Smooth muscle cell (in vitro differentiated cells): ENCODE data around the gene TGFB1I1. TPM values are rescaled to one million over a fixed set of nuclear protein-coding genes. Genes with fewer than 3 reads are reported as not detected.
"Not testable (repeated sequence)": the region's sequence is repeated elsewhere in the genome, so short reads cannot be mapped to it uniquely, and the experiment has no call there.

ENCODE experiments used
- DNase-seq: peaks from one replicate; lab custom pipeline; 2025; ENCODE audit not compliant: unreplicated experiment; lab: John Stamatoyannopoulos, UW
- H2AFZ ChIP-seq: fragments of 200-600 bp; sonication (generic); 2 replicates; pipeline ENCODE4 v1.6.0; 2016; ENCODE audit warnings: antibody characterized with exemption, low read depth, mild to moderate bottlenecking
- H3F3A ChIP-seq: fragments of 200-600 bp; sonication (generic); 2 replicates; pipeline ENCODE4 v1.6.0; 2017; ENCODE audit warnings: antibody characterized with exemption, low read depth
- H3K27ac ChIP-seq: fragments of 200-600 bp; sonication (generic); 2 replicates; pipeline ENCODE4 v1.5.1; 2016; ENCODE audit warnings: low read depth, mild to moderate bottlenecking
- H3K27me3 ChIP-seq: fragments of 200-600 bp; sonication (generic); 2 replicates; pipeline ENCODE4 v1.6.1; 2016; ENCODE audit warnings: low read depth, mild to moderate bottlenecking
- H3K36me3 ChIP-seq: fragments of 200-600 bp; sonication (generic); 2 replicates; pipeline ENCODE4 v1.5.1; 2016; ENCODE audit warnings: low read depth
- H3K4me1 ChIP-seq: fragments of 200-600 bp; sonication (generic); 2 replicates; pipeline ENCODE4 v1.5.1; 2016; ENCODE audit warnings: low read depth
- H3K4me2 ChIP-seq: fragments of 200-600 bp; sonication (generic); 2 replicates; pipeline ENCODE4 v1.6.0; 2016; ENCODE audit warnings: mild to moderate bottlenecking
- H3K4me3 ChIP-seq: fragments of 200-600 bp; sonication (generic); 2 replicates; pipeline ENCODE4 v1.5.1; 2016; ENCODE audit warnings: mild to moderate bottlenecking
- H3K79me2 ChIP-seq: fragments of 200-600 bp; sonication (generic); 2 replicates; pipeline ENCODE4 v1.6.0; 2016; ENCODE audit warnings: low read depth, mild to moderate bottlenecking
- H3K9ac ChIP-seq: fragments of 200-600 bp; sonication (generic); 2 replicates; pipeline ENCODE4 v1.6.0; 2016; ENCODE audit warnings: low read depth
- H3K9me3 ChIP-seq: fragments of 200-600 bp; sonication (generic); replicated peaks from 2 replicates; pipeline ENCODE4 v1.5.1; 2016; ENCODE audit warnings: low read depth
- H4K20me1 ChIP-seq: fragments of 200-600 bp; sonication (generic); 2 replicates; pipeline ENCODE4 v1.6.0; 2016; ENCODE audit warnings: low read depth
- CTCF ChIP-seq: fragments of 200-600 bp; sonication (generic); IDR thresholded peaks from 2 replicates; pipeline ENCODE4 v1.5.1; 2017; ENCODE audit warnings: borderline replicate concordance, mild to moderate bottlenecking, antibody characterized with exemption; ENCODE audit not compliant: insufficient read depth, poor library complexity, severe bottlenecking
- whole genome bisulfite sequencing: methylation state at CpG from one replicate; pipeline ENCODE4 v1.1.7; 2016; ENCODE audit warnings: low lambda C conversion rate; 5-methylcytosine and 5-hydroxymethylcytosine counted together
- polyA plus RNA-seq: library from polyadenylated mRNA; unstranded; fragments of >200 nt; fragmentation: Nextera tagmentation; extraction: Ambion mirVana; gene quantifications from 2 replicates; pipeline ENCODE4 v1.2.1, GENCODE V29; 2016
- total RNA-seq: library from RNA; depleted of rRNA; stranded (reverse); fragments of >200 nt; gene quantifications from 2 replicates; pipeline ENCODE4 v1.2.3, GENCODE V29; 2014

Gene TGFB1I1
- total and polyA plus RNA-seq, 2 experiments from 2014 or later, result 73.0 to 203 TPM

- Histone ChIP-seq H3K4me1 (no peaks in the 10 kb centered on the region), H3K9me3 (no peaks in the 10 kb centered on the region), H3K4me2 (no peak overlapping the region), H3K9ac (no peak overlapping the region), H4K20me1 (no peaks in the 10 kb centered on the region), H3F3A (no peaks in the 10 kb centered on the region), H3K4me3 (no peak overlapping the region), H3K27ac (no peak overlapping the region), H3K36me3 (no peaks in the 10 kb centered on the region), H3K79me2 (no peaks in the 10 kb centered on the region), H2AFZ (no peak overlapping the region), H3K27me3 (no peaks in the 10 kb centered on the region)
- no peak for TF ChIP-seq CTCF
- DNase-seq, result no peak
- WGBS, result 94% methylated on average over 3 of the region's 3 CpGs
Observed at GRCh38 chr16:31439519-31439918, 32.4 kb upstream of the TGFB1I1 start.

GRCh38 chr16:31440516-31441184 is 31.3 kb upstream of the TGFB1I1 start:
- Histone ChIP-seq H3K4me2 (no peak overlapping the region), H3K36me3 (no peaks in the 10 kb centered on the region), H3K4me3 (no peak overlapping the region), H3K79me2 (no peaks in the 10 kb centered on the region), H2AFZ (no peak overlapping the region), H3F3A (no peaks in the 10 kb centered on the region), H3K9me3 (no peaks in the 10 kb centered on the region), H3K27ac (no peak overlapping the region), H3K27me3 (no peaks in the 10 kb centered on the region), H3K4me1 (no peaks in the 10 kb centered on the region), H4K20me1 (no peaks in the 10 kb centered on the region), H3K9ac (no peak overlapping the region)
- TF ChIP-seq CTCF, result no peak
- WGBS, result 88% methylated on average over 4 of the region's 4 CpGs
- no peak for DNase-seq

GRCh38 chr16:31441956-31442355 is 30.0 kb upstream of the TGFB1I1 start:
- H3K27ac ChIP-seq, result no peak overlapping the region
- H3K4me2 ChIP-seq, result peak overlapping the region; percentile 96
- no peak overlapping the region for H2AFZ ChIP-seq
- H4K20me1 ChIP-seq, result no peaks in the 10 kb centered on the region
- no peaks in the 10 kb centered on the region for H3K36me3 ChIP-seq
- H3K27me3 ChIP-seq, result no peaks in the 10 kb centered on the region
- H3K4me1 ChIP-seq, result no peaks in the 10 kb centered on the region
- no peak overlapping the region for H3K9ac ChIP-seq
- WGBS, result 93% methylated on average over 26 of the region's 34 CpGs
- no peaks in the 10 kb centered on the region for H3F3A ChIP-seq
- no peak for DNase-seq
- no peak for TF ChIP-seq CTCF
- H3K4me3 ChIP-seq, result peak overlapping the region; percentile 73
- no peaks in the 10 kb centered on the region for H3K79me2 ChIP-seq
- no peaks in the 10 kb centered on the region for H3K9me3 ChIP-seq

- not testable (repeated sequence) for H3K9ac ChIP-seq, H3K79me2 ChIP-seq, H4K20me1 ChIP-seq, H3F3A ChIP-seq, DNase-seq, H3K4me1 ChIP-seq, H3K4me2 ChIP-seq, H3K27ac ChIP-seq, H3K9me3 ChIP-seq, H2AFZ ChIP-seq, H3K4me3 ChIP-seq, H3K27me3 ChIP-seq, H3K36me3 ChIP-seq
- 92% methylated on average over 6 of the region's 6 CpGs for WGBS
Observed at GRCh38 chr16:31445931-31446330, 26.0 kb upstream of the TGFB1I1 start.
